HepG2 (cell line): ENCODE results near the gene PCNT.

Source experiments
- ATF2 ChIP-seq: sonication (generic); formaldehyde crosslinking; IDR thresholded peaks from 2 replicates; pipeline ENCODE4 v1.4.0; 2020; ENCODE audit warnings: missing genetic modification reagents
- ATF3 ChIP-seq: sonication (generic); formaldehyde crosslinking; IDR thresholded peaks from 2 replicates; pipeline ENCODE4 v1.4.0; 2020; ENCODE audit warnings: missing genetic modification reagents
- CBX5 ChIP-seq: sonication (generic); formaldehyde crosslinking; IDR thresholded peaks from 2 replicates; pipeline ENCODE4 v1.4.0; 2020; ENCODE audit warnings: missing genetic modification reagents, borderline replicate concordance
- FOXP1 ChIP-seq, 2 experiments: fragments of 450-650 bp in 1 of 2; IDR thresholded peaks; 2 replicates each; pipeline ENCODE4 v1.6.1; 2017 to 2018; ENCODE audit warnings: antibody characterized with exemption in 1 of 2
- GMEB1 ChIP-seq: sonication (generic); formaldehyde crosslinking; IDR thresholded peaks from 2 replicates; pipeline ENCODE4 v1.5.1; 2020; ENCODE audit warnings: missing genetic modification reagents, mild to moderate bottlenecking, borderline replicate concordance
- POLR2AphosphoS5 ChIP-seq: IDR thresholded peaks from 2 replicates; pipeline ENCODE4 v1.6.1; 2012; ENCODE audit warnings: low read depth, low read length
- TAF1 ChIP-seq: sonication (generic); formaldehyde crosslinking; IDR thresholded peaks from 2 replicates; pipeline ENCODE4 v1.4.0; 2020; ENCODE audit warnings: missing genetic modification reagents
- TIGD3 ChIP-seq: sonication (generic); formaldehyde crosslinking; IDR thresholded peaks from 2 replicates; pipeline ENCODE4 v1.5.1; 2020; ENCODE audit warnings: mild to moderate bottlenecking, missing genetic modification reagents, borderline replicate concordance
- ZNF24 ChIP-seq: fragments of 450-650 bp; IDR thresholded peaks from 2 replicates; pipeline ENCODE4 v1.6.1; 2017; ENCODE audit warnings: antibody characterized with exemption, mild to moderate bottlenecking
- ZNF777 ChIP-seq: sonication (generic); formaldehyde crosslinking; IDR thresholded peaks from 2 replicates; pipeline ENCODE4 v1.4.0; 2020; ENCODE audit warnings: missing genetic modification reagents

GRCh38 chr21:46483300-46484295, 159.6 kb downstream of the PCNT start:
- no peak for TF ChIP-seq ZNF24
- no peak for TF ChIP-seq TIGD3 (CRISPR knock-in tag)
- TF ChIP-seq GMEB1 (CRISPR knock-in tag) = no peak
- no peak for TF ChIP-seq TAF1
- TF ChIP-seq FOXP1 (IDR thresholded peaks at IDR 0.05) = no peak
- TF ChIP-seq FOXP1 (CRISPR knock-in tag; IDR thresholded peaks at IDR 0.05) = no peak
- no peak for TF ChIP-seq ATF2
- TF ChIP-seq POLR2AphosphoS5 = no peak
- TF ChIP-seq ATF3 (CRISPR knock-in tag) = no peak
- TF ChIP-seq CBX5 (CRISPR knock-in tag) = no peak
- no peak for TF ChIP-seq ZNF777 (CRISPR knock-in tag)
